Subcutaneous adipose tissue (tissue), 4 donors: ENCODE data around the gene RHOB. TPM values are rescaled to one million over a fixed set of nuclear protein-coding genes. Genes with fewer than 3 reads are reported as not detected.

ENCODE experiments used
- CTCF ChIP-seq: fragments of 450-650 bp; IDR thresholded peaks from one replicate; pipeline ENCODE4 v1.5.1; 2016; ENCODE audit warnings: low read depth, mild to moderate bottlenecking, control low read depth, antibody characterized with exemption, moderate library complexity
- total RNA-seq, 4 donors: library from RNA; depleted of rRNA; stranded (reverse); fragments of >200 nt; gene quantifications; one replicate each; pipeline ENCODE4 v1.1.0, GENCODE V29; 2016

Gene RHOB
- total RNA-seq, 4 donors from 2014 or later, result 435 to 1,054 (median 650) TPM

- TF ChIP-seq CTCF, result no peak
Observed at GRCh38 chr2:20433946-20434553, 12.8 kb upstream of the RHOB start.

- TF ChIP-seq CTCF, result no peak
Observed at GRCh38 chr2:20434588-20435294, 12.1 kb upstream of the RHOB start.

GRCh38 chr2:20436716-20437470, 10.0 kb upstream of the RHOB start:
- no peak for TF ChIP-seq CTCF

GRCh38 chr2:20438334-20439192, 8.3 kb upstream of the RHOB start:
- TF ChIP-seq CTCF, result no peak

GRCh38 chr2:20439193-20439475, 7.7 kb upstream of the RHOB start:
- no peak for TF ChIP-seq CTCF

GRCh38 chr2:20439503-20439902, 7.4 kb upstream of the RHOB start:
- no peak for TF ChIP-seq CTCF
